Left forelimb (tissue), 1 donor: ENCODE measurements around the gene DEGS2.

Experiments
- DNase-seq: peaks from one replicate; pipeline ENCODE4 v3.0.0-alpha.2; 2018; ENCODE audit warnings: low spot score

DEGS2 gene

GRCh38 chr14:100132161-100132902, 27.1 kb downstream of the DEGS2 start:
- no peak for DNase-seq

DNA sequence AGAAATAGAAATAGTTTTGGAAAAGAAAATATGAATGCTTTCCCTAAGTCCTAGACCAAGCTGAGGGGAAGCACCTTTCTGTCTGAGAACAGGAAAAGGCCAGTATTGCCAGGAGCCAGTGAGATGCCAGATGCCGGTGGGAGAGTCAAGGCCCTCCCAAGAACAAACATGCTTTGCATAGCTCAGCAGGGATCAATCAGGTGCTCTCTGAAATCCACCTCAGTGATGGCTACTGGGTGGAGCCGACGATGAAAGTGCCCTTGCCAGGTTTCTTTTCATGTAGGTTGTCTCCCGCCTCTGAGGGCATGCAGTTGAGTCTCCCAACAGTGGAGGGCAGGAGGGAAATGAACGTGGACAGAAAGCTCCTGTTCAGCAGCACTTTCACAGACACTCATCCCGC, 28.3 kb downstream of the DEGS2 start:
- DNase-seq: no peak

DNA sequence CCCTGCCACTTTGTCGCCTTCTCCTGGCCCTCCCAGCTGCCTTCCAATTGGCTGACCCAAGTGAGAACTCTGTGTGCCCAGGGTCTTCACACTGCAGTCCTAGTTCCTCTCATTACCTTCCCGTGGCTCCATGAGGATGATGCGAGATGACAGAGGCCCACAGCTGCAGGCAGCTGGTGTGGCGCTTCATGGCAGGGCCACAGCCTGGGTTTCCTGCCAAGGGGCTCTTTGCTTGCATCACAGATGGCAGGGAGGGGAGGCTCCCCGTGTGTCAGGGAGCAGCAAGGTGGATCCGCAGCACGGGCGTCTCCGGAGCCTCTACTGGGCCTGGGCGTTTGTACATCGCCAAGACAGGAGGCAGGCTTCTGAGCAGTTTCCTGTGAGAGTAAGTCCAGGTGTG, 28.9 kb downstream of the DEGS2 start:
- DNase-seq: no peak

- no peak for DNase-seq
Observed at GRCh38 chr14:100129161-100129589, 30.3 kb downstream of the DEGS2 start.

- no peak for DNase-seq
Observed at GRCh38 chr14:100128688-100129087, 30.8 kb downstream of the DEGS2 start.

DNA sequence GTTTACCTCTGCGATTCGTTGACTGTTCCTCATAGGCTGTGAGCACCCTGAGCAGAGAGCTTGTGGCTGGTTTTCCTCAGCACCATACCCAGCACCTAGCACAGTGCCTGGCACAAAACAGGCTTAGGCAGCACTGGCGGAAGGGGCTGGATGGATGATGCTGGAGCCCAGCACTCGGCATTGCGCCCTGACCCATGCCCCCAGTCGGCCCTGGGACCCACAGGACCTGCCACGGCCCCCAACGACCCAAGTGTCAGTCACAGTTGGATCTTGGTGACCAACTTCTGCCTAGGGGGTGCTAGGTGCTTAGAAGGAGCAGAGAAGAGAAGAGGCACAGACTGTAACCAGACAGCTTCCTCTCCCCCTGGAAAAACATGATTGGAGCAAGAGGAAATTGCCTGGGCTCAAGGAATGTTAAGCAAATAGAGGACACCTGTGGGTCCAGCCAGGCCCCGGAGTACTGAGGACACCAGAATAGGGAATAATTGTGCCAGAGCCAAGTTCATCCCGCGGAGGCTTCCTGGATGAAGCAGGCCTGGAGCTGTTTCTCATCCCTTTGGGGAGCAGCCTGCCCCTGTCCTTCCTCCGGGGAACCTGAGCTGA, 31.5 kb downstream of the DEGS2 start:
- DNase-seq: no peak

GRCh38 chr14:100126401-100126800, 33.0 kb downstream of the DEGS2 start:
- DNase-seq: no peak

- no peak for DNase-seq
Observed at GRCh38 chr14:100124551-100125088, 34.8 kb downstream of the DEGS2 start.

DNA sequence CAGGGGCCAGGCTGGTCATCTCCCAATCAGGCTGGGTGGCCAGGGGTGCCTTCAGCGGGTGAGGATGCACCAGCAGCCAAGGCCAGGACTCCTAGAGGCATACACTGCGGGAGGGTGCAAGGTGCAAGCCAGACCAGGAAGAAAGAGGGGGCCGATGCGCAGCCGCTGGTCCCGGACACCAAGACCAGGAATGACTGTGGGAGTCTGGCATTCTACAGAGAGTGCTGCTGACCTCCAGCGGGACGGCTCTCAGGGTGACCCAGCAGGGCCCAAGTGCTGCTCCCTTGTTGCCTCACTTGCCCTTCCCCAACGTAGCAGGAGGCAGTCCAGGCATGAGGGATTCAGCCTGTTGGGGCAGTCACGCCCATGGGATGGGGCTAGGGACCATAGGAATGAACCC, 35.8 kb downstream of the DEGS2 start:
- no peak for DNase-seq

DNA sequence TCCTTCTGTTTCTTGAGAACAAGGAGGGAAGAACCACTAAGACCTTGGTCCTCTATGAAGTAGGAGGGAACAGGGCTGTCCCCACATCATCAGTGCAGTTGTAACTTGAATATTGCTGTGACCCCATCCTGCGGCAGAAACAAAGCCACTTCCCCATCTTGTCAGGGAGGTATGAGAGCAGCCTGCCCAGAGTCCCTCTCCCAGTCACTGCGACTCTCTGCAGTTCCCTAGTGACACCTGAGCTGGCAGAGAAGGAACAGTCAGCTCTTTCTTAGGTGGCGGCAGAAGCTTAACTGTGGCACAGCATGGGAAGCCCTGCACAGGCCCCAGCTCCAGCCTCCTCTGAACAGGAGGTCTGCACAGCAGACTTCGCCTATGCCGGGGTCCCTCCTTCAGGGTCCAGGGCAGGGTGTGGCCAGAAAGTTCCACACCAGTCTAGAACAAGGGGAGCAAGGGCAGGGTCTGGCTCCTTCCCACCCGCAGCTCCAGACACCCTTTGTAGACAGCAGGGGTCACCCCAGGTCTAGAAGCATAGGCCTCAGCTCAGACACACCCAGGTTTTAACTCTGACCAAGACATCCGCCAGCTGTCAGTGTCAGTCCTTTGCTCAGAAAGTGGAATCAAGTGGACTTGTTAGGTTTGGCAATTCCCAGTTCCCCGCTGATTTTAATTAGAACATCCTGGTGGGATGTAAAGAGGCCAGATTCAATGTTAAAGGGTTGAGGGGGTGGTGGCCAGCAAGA, 36.8 kb downstream of the DEGS2 start:
- DNase-seq: no peak

GRCh38 chr14:100121643-100122480, 37.6 kb downstream of the DEGS2 start:
- DNase-seq: no peak

DNA sequence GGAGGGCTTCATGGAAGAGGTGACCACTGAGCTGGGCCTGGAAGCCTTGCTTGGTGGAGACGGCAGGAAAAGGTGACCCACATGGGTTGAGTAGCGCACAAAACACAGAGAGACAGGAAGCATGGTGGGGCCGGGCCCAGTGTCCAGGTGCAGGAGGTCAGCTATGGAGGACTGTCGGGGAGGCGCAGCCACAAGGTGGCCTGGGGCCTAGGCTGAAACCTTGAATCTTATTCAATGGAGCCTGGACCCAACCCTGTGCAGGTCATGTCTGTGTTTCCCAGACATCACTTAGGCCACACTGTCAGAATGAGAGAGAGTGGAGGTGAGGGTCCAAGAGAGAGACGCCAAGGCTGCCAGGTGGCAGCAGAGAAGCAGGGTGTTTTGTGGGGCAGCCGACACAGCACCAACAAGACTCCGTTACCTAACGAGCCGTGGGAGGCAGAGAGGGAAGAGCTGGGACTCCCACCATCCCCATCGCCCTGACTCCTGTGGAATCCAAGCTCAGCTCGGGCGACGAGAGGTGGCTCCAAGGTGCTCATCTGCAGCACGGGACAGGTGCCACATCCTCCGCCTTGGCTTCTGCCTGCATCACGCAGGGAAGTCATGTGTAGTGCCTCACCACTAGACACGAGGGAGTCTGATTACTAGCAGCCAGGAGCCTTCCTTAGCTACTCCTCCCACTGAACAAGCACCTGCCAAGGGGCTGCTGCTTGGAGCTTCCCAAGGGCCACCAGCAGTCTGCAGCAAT, 38.7 kb downstream of the DEGS2 start:
- DNase-seq: no peak

DNA sequence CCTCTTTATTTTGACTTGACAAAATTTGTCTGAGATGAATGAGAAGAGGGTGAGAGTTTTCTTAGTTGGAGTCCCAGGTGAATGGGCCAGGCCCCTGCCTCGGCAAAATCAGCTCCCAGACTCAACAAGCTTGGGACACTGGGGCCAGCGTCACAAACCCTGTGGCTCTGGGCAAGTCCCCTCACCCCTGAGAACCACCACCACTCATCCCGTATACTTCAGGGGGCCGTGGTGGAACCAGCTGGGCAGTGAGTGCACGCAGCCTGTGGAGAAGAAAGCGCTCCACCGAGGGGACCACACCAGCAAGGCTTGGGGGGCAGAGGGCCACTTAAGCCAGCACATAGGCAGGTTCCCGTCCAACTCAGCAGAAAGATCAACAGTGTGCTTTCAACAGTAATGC, 40.2 kb downstream of the DEGS2 start:
- DNase-seq: no peak

- DNase-seq: no peak
Observed at GRCh38 chr14:100118396-100119011, 40.9 kb downstream of the DEGS2 start.

- DNase-seq: no peak
Observed at GRCh38 chr14:100117633-100118395, 41.6 kb downstream of the DEGS2 start.

- no peak for DNase-seq
Observed at GRCh38 chr14:100117026-100117425, 42.4 kb downstream of the DEGS2 start.

DNA sequence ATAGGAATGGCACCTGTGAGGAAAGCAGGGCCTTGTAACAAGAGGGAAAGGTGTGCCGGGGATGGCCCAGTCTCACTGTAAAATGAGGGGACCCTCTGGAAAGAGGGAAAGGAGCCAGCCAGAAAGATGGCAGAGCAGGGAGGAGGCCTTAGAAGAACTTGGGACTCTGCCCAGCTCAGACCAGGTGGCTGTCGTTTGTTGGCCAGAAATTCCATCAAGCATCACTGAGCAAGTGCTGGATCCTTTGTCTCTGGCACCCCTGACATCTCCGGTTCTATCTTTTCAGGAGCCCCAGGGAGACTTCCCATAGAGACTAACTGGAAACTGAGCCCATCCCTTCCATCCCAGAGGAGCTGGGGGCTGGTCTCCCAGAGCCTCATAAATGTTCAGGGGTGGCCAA, 43.3 kb downstream of the DEGS2 start:
- no peak for DNase-seq

- no peak for DNase-seq
Observed at GRCh38 chr14:100115726-100116125, 43.7 kb downstream of the DEGS2 start.

GRCh38 chr14:100115236-100115635, 44.2 kb downstream of the DEGS2 start:
- no peak for DNase-seq
